GM12878 (cell line): ENCODE measurements around the gene BORCS5.

ENCODE experiments used
- CTCF ChIP-seq, 3 experiments: IDR thresholded peaks in 2 of 3; conservative IDR thresholded peaks in 1 of 3; 2 replicates each; pipeline ENCODE4 v1.5.1; 2011; ENCODE audit warnings: low read depth in 3 of 3, low read length in 3 of 3, mild to moderate bottlenecking in 3 of 3, control low read depth in 2 of 3, moderate library complexity in 2 of 3, inconsistent platforms in 1 of 3, mixed read lengths in 1 of 3; ENCODE audit not compliant: control insufficient read depth in 2 of 3, insufficient read depth in 1 of 3; ENCODE audit errors: extremely low read depth in 1 of 3
- PKNOX1 ChIP-seq: fragments of 450-650 bp; IDR thresholded peaks from 2 replicates; pipeline ENCODE4 v1.6.1; 2016; ENCODE audit warnings: mild to moderate bottlenecking
- POLR2A ChIP-seq: IDR thresholded peaks from 2 replicates; pipeline ENCODE4 v1.6.1; 2011; ENCODE audit warnings: low read depth, mild to moderate bottlenecking, low read length
- RBBP5 ChIP-seq: fragments of 200-600 bp; sonication (generic); conservative IDR thresholded peaks from 2 replicates; pipeline ENCODE4 v1.6.1; 2016
- SREBF1 ChIP-seq: IDR thresholded peaks from 2 replicates; pipeline ENCODE4 v1.6.1; 2012; ENCODE audit warnings: mild to moderate bottlenecking, low read length
- TF ChIP-seq, protein P1 (sequence below): IDR thresholded peaks from 2 replicates; pipeline ENCODE4 v1.6.1; 2011; ENCODE audit warnings: mild to moderate bottlenecking, low read depth, low read length, moderate library complexity; ENCODE audit not compliant: insufficient replicate concordance

- TF ChIP-seq PKNOX1: no peak
- no peak for TF ChIP-seq SREBF1
- TF ChIP-seq CTCF (IDR thresholded peaks at IDR 0.05 in 2 of 3, conservative IDR thresholded peaks at IDR 0.05 in 1 of 3; ENCODE audit: control insufficient read depth in 2 of 3, extremely low read depth in 1 of 3, insufficient read depth in 1 of 3, low read depth in 3 of 3, low read length in 3 of 3): no peak
- TF ChIP-seq RBBP5: no peak
- TF ChIP-seq, protein P1, sequence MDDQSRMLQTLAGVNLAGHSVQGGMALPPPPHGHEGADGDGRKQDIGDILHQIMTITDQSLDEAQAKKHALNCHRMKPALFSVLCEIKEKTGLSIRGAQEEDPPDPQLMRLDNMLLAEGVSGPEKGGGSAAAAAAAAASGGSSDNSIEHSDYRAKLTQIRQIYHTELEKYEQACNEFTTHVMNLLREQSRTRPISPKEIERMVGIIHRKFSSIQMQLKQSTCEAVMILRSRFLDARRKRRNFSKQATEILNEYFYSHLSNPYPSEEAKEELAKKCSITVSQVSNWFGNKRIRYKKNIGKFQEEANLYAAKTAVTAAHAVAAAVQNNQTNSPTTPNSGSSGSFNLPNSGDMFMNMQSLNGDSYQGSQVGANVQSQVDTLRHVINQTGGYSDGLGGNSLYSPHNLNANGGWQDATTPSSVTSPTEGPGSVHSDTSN: no peak
- TF ChIP-seq POLR2A: no peak
These were observed 10.0 kb downstream of the BORCS5 start for GRCh38 chr12:12366701-12367481.
